C4-2B (cell line): Measurements from ENCODE around the gene C8G.

Experiments used
- H3K27ac ChIP-seq: fragments of 450-650 bp; 2 replicates; pipeline ENCODE4 v1.5.1; 2017
- CTCF ChIP-seq: fragments of 450-650 bp; conservative IDR thresholded peaks from 2 replicates; pipeline ENCODE4 v1.5.1; 2017; ENCODE audit warnings: mild to moderate bottlenecking
- ZFX ChIP-seq: fragments of 450-650 bp; IDR thresholded peaks from 2 replicates; pipeline ENCODE4 v1.6.1; 2017

Gene C8G

GRCh38 chr9:136956604-136957003 lies 11.6 kb downstream of the C8G start:
- H3K27ac ChIP-seq: no peak overlapping the region
- TF ChIP-seq ZFX: no peak
- TF ChIP-seq CTCF: no peak

GRCh38 chr9:136957461-136957860 lies 12.4 kb downstream of the C8G start:
- H3K27ac ChIP-seq: no peak overlapping the region
- TF ChIP-seq CTCF (no peak), ZFX (no peak)

DNA sequence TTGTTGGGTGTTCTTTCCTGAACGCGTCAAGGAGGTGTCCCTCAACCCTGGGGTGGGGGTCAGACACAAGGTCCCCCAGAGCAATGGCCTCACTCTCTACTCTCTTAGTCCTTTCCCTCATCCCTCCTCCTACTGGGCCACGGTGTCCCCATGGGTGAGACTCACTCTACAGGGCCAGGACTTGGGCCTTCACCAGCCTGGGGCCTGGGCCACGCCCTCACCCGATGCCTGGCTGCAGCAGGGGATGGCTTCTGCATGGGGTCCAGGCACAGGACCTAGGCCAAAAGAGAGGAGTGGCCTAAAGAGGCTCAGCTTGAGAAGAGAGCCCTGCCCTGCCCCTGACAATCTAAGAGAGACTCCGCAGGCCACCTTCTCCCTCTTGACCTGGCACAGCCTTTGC lies 12.9 kb downstream of the C8G start:
- H3K27ac ChIP-seq: no peak overlapping the region
- no peak for TF ChIP-seq ZFX
- no peak for TF ChIP-seq CTCF

GRCh38 chr9:136958473-136958872 lies 13.4 kb downstream of the C8G start:
- no peak overlapping the region for H3K27ac ChIP-seq
- TF ChIP-seq CTCF (no peak), ZFX (no peak)

- TF ChIP-seq CTCF: no peak
- no peak for TF ChIP-seq ZFX
- no peak overlapping the region for H3K27ac ChIP-seq
Measured at GRCh38 chr9:136958898-136959850, 14.1 kb downstream of the C8G start.

DNA sequence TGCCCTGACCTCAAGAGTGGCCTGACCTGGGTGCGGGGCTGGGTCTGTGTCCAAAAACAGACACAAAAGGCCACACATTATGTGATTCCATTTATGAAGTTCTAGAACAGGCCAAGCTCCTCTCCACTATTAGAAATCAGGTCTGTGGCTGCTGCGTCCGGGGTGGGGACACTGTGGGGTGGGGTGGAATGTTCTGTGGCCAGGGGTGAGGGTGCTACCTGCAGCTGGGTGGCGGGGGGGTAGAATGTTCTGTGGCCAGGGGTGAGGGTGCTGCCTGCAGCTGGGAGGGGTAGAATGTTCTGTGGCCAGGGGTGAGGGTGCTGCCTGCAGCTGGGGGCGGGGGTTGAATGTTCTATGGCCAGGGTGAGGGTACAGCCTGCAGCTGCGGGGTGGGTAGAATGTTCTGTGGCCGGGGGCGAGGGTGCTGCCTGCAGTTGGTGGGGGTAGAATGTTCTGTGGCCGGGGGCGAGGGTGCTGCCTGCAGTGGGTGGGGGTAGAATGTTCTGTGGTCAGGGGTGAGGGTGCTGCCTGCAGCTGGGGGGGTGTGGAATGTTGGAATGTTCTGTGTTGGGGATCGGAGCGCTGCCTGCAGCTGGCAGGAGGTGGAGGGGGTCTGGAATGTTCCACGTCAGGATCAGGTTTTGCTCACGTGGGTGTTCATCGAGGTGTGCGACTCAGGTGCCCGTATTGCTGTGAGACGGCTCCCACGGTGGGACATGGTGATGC lies 15.3 kb downstream of the C8G start:
- TF ChIP-seq CTCF: no peak
- TF ChIP-seq ZFX: no peak
- no peak overlapping the region for H3K27ac ChIP-seq

GRCh38 chr9:136960938-136961275 lies 15.9 kb downstream of the C8G start:
- TF ChIP-seq CTCF: no peak
- no peak for TF ChIP-seq ZFX
- H3K27ac ChIP-seq: peak overlapping the region; percentile 20
